ENCODE measurements around the gene TUBB4B.

- no peak for TF ChIP-seq POLR2AphosphoS5 (IDR thresholded peaks at IDR 0.05; ENCODE audit: insufficient read depth in 1 of 2, low read depth in 1 of 2)
- TF ChIP-seq POLR2A (IDR thresholded peaks at IDR 0.05) = no peak
- TF ChIP-seq, protein P1, sequence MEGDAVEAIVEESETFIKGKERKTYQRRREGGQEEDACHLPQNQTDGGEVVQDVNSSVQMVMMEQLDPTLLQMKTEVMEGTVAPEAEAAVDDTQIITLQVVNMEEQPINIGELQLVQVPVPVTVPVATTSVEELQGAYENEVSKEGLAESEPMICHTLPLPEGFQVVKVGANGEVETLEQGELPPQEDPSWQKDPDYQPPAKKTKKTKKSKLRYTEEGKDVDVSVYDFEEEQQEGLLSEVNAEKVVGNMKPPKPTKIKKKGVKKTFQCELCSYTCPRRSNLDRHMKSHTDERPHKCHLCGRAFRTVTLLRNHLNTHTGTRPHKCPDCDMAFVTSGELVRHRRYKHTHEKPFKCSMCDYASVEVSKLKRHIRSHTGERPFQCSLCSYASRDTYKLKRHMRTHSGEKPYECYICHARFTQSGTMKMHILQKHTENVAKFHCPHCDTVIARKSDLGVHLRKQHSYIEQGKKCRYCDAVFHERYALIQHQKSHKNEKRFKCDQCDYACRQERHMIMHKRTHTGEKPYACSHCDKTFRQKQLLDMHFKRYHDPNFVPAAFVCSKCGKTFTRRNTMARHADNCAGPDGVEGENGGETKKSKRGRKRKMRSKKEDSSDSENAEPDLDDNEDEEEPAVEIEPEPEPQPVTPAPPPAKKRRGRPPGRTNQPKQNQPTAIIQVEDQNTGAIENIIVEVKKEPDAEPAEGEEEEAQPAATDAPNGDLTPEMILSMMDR (IDR thresholded peaks at IDR 0.05) = no peak
Measured at GRCh38 chr9:137275588-137276472, 34.7 kb downstream of the TUBB4B start.

All from vagina (tissue), 2 donors.